ENCODE results near the gene HEXIM1.

DNA sequence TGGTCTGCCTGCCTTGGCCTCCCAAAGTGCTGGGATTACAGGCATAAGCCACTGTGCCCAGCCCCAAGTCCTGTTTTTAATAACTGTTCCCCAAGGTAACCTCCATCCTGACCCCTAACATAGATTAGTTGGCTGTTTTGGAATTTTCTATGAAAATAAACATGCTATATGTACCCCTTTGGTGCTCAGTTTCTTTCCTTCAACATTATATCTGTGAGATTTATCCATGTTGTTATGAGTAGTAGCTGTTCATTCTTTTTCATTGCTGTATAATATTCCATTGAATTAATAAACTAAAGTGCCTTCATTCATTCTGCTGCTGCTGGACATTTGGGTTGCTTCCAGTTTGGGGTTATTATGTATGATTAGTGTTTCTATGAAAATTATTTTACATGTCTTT, 47.1 kb downstream of the HEXIM1 start:
- no peak for TF ChIP-seq ERG (CRISPR knock-in tag; IDR thresholded peaks at IDR 0.05)
- no peak for TF ChIP-seq MAX (CRISPR knock-in tag; IDR thresholded peaks at IDR 0.05)
- TF ChIP-seq CTCF (IDR thresholded peaks at IDR 0.05), result no peak
- TF ChIP-seq RELA (CRISPR knock-in tag; IDR thresholded peaks at IDR 0.05; ENCODE audit: borderline replicate concordance), result no peak
- TF ChIP-seq ESRRA (CRISPR knock-in tag; IDR thresholded peaks at IDR 0.05; ENCODE audit: borderline replicate concordance), result no peak
- TF ChIP-seq FOXK1 (CRISPR knock-in tag; IDR thresholded peaks at IDR 0.05), result no peak
- no peak for TF ChIP-seq E2F1 (CRISPR knock-in tag; IDR thresholded peaks at IDR 0.05)
- TF ChIP-seq FOXJ3 (CRISPR knock-in tag; IDR thresholded peaks at IDR 0.05; ENCODE audit: borderline replicate concordance), result no peak
- TF ChIP-seq ZNF121 (CRISPR knock-in tag; IDR thresholded peaks at IDR 0.05), result no peak
- no peak for TF ChIP-seq CBFB (CRISPR knock-in tag; IDR thresholded peaks at IDR 0.05; ENCODE audit: low read depth)
- TF ChIP-seq ZBTB43 (CRISPR knock-in tag; IDR thresholded peaks at IDR 0.05), result no peak
- TF ChIP-seq, protein P1, sequence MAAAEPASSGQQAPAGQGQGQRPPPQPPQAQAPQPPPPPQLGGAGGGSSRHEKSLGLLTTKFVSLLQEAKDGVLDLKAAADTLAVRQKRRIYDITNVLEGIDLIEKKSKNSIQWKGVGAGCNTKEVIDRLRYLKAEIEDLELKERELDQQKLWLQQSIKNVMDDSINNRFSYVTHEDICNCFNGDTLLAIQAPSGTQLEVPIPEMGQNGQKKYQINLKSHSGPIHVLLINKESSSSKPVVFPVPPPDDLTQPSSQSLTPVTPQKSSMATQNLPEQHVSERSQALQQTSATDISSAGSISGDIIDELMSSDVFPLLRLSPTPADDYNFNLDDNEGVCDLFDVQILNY (CRISPR knock-in tag; IDR thresholded peaks at IDR 0.05), result no peak
- TF ChIP-seq CREB1 (CRISPR knock-in tag; IDR thresholded peaks at IDR 0.05), result no peak
- TF ChIP-seq, protein P2, sequence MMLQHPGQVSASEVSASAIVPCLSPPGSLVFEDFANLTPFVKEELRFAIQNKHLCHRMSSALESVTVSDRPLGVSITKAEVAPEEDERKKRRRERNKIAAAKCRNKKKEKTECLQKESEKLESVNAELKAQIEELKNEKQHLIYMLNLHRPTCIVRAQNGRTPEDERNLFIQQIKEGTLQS (CRISPR knock-in tag; conservative IDR thresholded peaks at IDR 0.05), result no peak
